Mesothelial cell of epicardium (in vitro differentiated cells): ENCODE measurements around the gene GPR143. TPM values are rescaled to one million over a fixed set of nuclear protein-coding genes. Genes with fewer than 3 reads are reported as not detected.

Source experiments
- DNase-seq, 2 experiments: peaks; one replicate each; pipeline ENCODE4 v3.0.0; 2021; ENCODE audit warnings: low spot score in 2 of 2; ENCODE audit not compliant: unreplicated experiment in 2 of 2
- H3K27ac Mint-ChIP-seq: 2 replicates; pipeline ENCODE4 v1.8.0; 2021; ENCODE audit warnings: mixed read lengths
- H3K27me3 Mint-ChIP-seq: 2 replicates; pipeline ENCODE4 v1.8.0; 2021; ENCODE audit warnings: low read depth, mixed read lengths
- H3K36me3 Mint-ChIP-seq: 2 replicates; pipeline ENCODE4 v1.8.0; 2021; ENCODE audit warnings: mixed read lengths
- H3K4me1 Mint-ChIP-seq: 2 replicates; pipeline ENCODE4 v1.8.0; 2021; ENCODE audit warnings: mixed read lengths
- H3K4me3 Mint-ChIP-seq: 2 replicates; pipeline ENCODE4 v1.8.0; 2021; ENCODE audit warnings: mild to moderate bottlenecking, moderate library complexity, mixed read lengths
- H3K9me3 Mint-ChIP-seq: 2 replicates; pipeline ENCODE4 v1.8.0; 2021; ENCODE audit warnings: mixed read lengths
- total RNA-seq: library from RNA; stranded (reverse); gene quantifications from 3 replicates; pipeline ENCODE4 v1.2.1, GENCODE V29; 2021
- TF ChIP-seq, protein P1 (sequence below): fragments of 200-600 bp; sonication (generic); IDR thresholded peaks from one replicate; pipeline ENCODE4 v1.5.0; 2021; ENCODE audit warnings: antibody characterized with exemption; ENCODE audit not compliant: unreplicated experiment

Gene GPR143
- total RNA-seq, 1 donor from 2014 or later = 6.4 TPM

DNA sequence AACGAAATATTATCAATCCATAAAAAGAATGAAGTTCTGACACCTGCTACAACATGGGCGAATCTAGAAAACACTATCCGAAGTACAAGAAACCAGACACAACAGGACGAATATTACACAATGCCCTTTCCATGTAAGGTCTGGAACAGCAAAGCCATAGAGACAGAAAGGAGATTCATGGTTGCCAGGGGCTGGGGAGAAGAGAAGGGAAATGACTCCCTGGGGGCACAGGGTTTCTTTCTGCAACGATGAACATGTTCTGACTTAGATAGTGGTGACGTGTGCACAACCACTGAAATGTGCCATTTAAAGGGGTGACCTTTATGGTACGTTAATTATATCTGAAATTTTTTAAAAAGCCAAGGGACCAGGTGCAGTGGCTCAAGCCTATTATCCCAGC is 28.3 kb downstream of the GPR143 start:
- Mint-ChIP-seq H3K36me3 (peaks cover 3% of the 10 kb centered on the region), H3K9me3 (peaks cover 17% of the 10 kb centered on the region), H3K27me3 (no peaks in the 10 kb centered on the region), H3K27ac (no peak overlapping the region), H3K4me1 (peaks cover 8% of the 10 kb centered on the region), H3K4me3 (no peak overlapping the region)
- DNase-seq = no peak
- TF ChIP-seq, protein P1, sequence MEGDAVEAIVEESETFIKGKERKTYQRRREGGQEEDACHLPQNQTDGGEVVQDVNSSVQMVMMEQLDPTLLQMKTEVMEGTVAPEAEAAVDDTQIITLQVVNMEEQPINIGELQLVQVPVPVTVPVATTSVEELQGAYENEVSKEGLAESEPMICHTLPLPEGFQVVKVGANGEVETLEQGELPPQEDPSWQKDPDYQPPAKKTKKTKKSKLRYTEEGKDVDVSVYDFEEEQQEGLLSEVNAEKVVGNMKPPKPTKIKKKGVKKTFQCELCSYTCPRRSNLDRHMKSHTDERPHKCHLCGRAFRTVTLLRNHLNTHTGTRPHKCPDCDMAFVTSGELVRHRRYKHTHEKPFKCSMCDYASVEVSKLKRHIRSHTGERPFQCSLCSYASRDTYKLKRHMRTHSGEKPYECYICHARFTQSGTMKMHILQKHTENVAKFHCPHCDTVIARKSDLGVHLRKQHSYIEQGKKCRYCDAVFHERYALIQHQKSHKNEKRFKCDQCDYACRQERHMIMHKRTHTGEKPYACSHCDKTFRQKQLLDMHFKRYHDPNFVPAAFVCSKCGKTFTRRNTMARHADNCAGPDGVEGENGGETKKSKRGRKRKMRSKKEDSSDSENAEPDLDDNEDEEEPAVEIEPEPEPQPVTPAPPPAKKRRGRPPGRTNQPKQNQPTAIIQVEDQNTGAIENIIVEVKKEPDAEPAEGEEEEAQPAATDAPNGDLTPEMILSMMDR = no peak

- no peak overlapping the region for H3K4me3 Mint-ChIP-seq
- TF ChIP-seq, protein P1 = no peak
- H3K27ac Mint-ChIP-seq = no peak overlapping the region
- no peaks in the 10 kb centered on the region for H3K27me3 Mint-ChIP-seq
- no peak for DNase-seq
- peaks cover 41% of the 10 kb centered on the region for H3K9me3 Mint-ChIP-seq
- peaks cover 35% of the 10 kb centered on the region for H3K36me3 Mint-ChIP-seq
- no peaks in the 10 kb centered on the region for H3K4me1 Mint-ChIP-seq
Observed at GRCh38 chrX:9730752-9731151, 34.9 kb downstream of the GPR143 start.

- Mint-ChIP-seq H3K27ac (no peak overlapping the region), H3K4me3 (no peak overlapping the region), H3K9me3 (peaks cover 42% of the 10 kb centered on the region), H3K4me1 (no peaks in the 10 kb centered on the region), H3K36me3 (peaks cover 39% of the 10 kb centered on the region), H3K27me3 (no peaks in the 10 kb centered on the region)
- no peak for DNase-seq
- TF ChIP-seq, protein P1 = no peak
Observed at GRCh38 chrX:9730078-9730477, 35.6 kb downstream of the GPR143 start.

DNA sequence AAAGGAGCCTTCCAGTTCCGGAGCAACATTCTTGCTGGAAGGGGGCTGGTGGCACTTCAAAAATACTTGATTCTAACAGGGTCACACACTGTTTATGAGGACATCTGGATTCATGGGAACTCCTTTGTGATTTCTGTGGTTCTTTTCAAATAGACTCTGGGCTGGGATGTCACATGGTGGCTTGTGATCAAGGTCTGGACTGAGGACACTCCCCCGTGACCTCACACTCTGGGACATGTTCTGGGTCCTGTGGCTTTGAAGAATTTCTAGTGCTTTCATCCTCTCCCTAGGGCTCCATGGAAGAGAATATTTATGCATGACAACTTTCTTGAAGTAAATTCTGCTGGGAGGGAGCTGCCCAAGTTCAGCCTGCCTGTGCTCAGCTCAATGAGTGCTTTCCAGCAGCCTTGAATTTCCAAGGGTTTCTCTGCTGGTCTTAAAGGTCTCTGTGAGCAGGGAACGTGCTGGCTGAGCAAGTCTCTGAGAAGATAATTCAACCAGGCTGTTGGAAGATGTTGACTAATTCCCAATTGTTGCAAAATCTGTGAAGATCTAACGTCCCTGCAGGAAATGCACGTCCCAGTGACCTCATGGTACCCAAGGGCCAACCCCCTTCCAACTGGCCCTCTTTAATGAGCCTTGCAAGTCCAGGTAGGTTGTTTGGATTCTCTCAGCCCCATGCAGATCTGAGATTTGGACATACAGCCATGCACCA is 36.3 kb downstream of the GPR143 start:
- H3K36me3 Mint-ChIP-seq = peaks cover 45% of the 10 kb centered on the region
- H3K27me3 Mint-ChIP-seq = no peaks in the 10 kb centered on the region
- H3K27ac Mint-ChIP-seq = no peak overlapping the region
- H3K4me1 Mint-ChIP-seq = no peaks in the 10 kb centered on the region
- DNase-seq = no peak
- no peak overlapping the region for H3K4me3 Mint-ChIP-seq
- H3K9me3 Mint-ChIP-seq = peaks cover 45% of the 10 kb centered on the region
- TF ChIP-seq, protein P1 = no peak

GRCh38 chrX:9728261-9728660 is 37.4 kb downstream of the GPR143 start:
- Mint-ChIP-seq H3K4me3 (no peak overlapping the region), H3K4me1 (no peaks in the 10 kb centered on the region), H3K27ac (no peak overlapping the region), H3K27me3 (no peaks in the 10 kb centered on the region), H3K36me3 (peaks cover 49% of the 10 kb centered on the region), H3K9me3 (peaks cover 47% of the 10 kb centered on the region)
- TF ChIP-seq, protein P1 = no peak
- DNase-seq = no peak

GRCh38 chrX:9724711-9725110 is 40.9 kb downstream of the GPR143 start:
- H3K4me3 Mint-ChIP-seq = no peak overlapping the region
- no peak for DNase-seq
- peaks cover 80% of the 10 kb centered on the region for H3K36me3 Mint-ChIP-seq
- no peaks in the 10 kb centered on the region for H3K27me3 Mint-ChIP-seq
- peaks cover 76% of the 10 kb centered on the region for H3K9me3 Mint-ChIP-seq
- H3K4me1 Mint-ChIP-seq = no peaks in the 10 kb centered on the region
- TF ChIP-seq, protein P1 = no peak
- no peak overlapping the region for H3K27ac Mint-ChIP-seq
